WTC11 (cell line): ENCODE data around the gene WBP2NL. TPM values are rescaled to one million over a fixed set of nuclear protein-coding genes. Genes with fewer than 3 reads are reported as not detected.

Experiments
- ATAC-seq: fragments of 200-7000 bp; cut with Tn5 transposase; 2 replicates; pipeline ENCODE4 v1.10.0; 2021; ENCODE audit warnings: mild to moderate bottlenecking, moderate library complexity
- CTCF ChIA-PET: fragments of 300-600 bp; sonication (Branson Sonifier 250); formaldehyde crosslinking; loops from one replicate; lab custom pipeline; 2021; ENCODE audit warnings: antibody characterized with exemption; lab: Charles Lee
- POLR2A ChIA-PET: fragments of 350-600 bp; sonication (Branson Sonifier 250); formaldehyde crosslinking; loops from one replicate; lab custom pipeline; 2021; ENCODE audit warnings: antibody characterized with exemption; lab: Charles Lee
- DNase-seq: peaks from one replicate; pipeline ENCODE4 v3.0.0; 2021; ENCODE audit warnings: low spot score
- H3K27ac Mint-ChIP-seq: 2 replicates; pipeline ENCODE4 v1.8.0; 2021; ENCODE audit warnings: mixed read lengths
- H3K27me3 Mint-ChIP-seq: 2 replicates; pipeline ENCODE4 v1.8.0; 2021; ENCODE audit warnings: low read depth, mild to moderate bottlenecking, moderate library complexity, mixed read lengths
- H3K36me3 Mint-ChIP-seq: 2 replicates; pipeline ENCODE4 v1.8.0; 2021; ENCODE audit warnings: mixed read lengths
- H3K4me1 Mint-ChIP-seq: 2 replicates; pipeline ENCODE4 v1.8.0; 2022; ENCODE audit warnings: mixed read lengths
- H3K4me3 Mint-ChIP-seq: 2 replicates; pipeline ENCODE4 v1.8.0; 2021; ENCODE audit warnings: mild to moderate bottlenecking, moderate library complexity, mixed read lengths
- H3K9me3 Mint-ChIP-seq: 2 replicates; pipeline ENCODE4 v1.8.0; 2021; ENCODE audit warnings: mixed read lengths
- NFATC4 ChIP-seq: fragments of 250-450 bp; sonication (Bioruptor Pico); IDR thresholded peaks from 2 replicates; pipeline ENCODE4 v1.9.0; 2021; ENCODE audit warnings: mild to moderate bottlenecking
- NFE2L1 ChIP-seq: sonication (generic); formaldehyde crosslinking; IDR thresholded peaks from 2 replicates; pipeline ENCODE4 v1.8.1; 2023; ENCODE audit warnings: missing genetic modification reagents
- NR1H2 ChIP-seq: sonication (generic); formaldehyde crosslinking; IDR thresholded peaks from 2 replicates; pipeline ENCODE4 v1.9.0; 2021; ENCODE audit warnings: mild to moderate bottlenecking, moderate library complexity, missing genetic modification reagents
- PRRX2 ChIP-seq: fragments of 250-450 bp; sonication (Bioruptor Pico); IDR thresholded peaks from 2 replicates; pipeline ENCODE4 v1.8.0; 2021; ENCODE audit warnings: mild to moderate bottlenecking
- RORB ChIP-seq: fragments of 250-450 bp; sonication (Bioruptor Pico); IDR thresholded peaks from 2 replicates; pipeline ENCODE4 v1.9.0; 2021; ENCODE audit warnings: mild to moderate bottlenecking
- SMAD3 ChIP-seq: sonication (generic); formaldehyde crosslinking; IDR thresholded peaks from 2 replicates; pipeline ENCODE4 v1.8.0; 2022; ENCODE audit warnings: missing genetic modification reagents, mild to moderate bottlenecking, borderline replicate concordance
- SMAD4 ChIP-seq: sonication (generic); formaldehyde crosslinking; IDR thresholded peaks from 2 replicates; pipeline ENCODE4 v1.8.0; 2022; ENCODE audit warnings: mild to moderate bottlenecking, missing genetic modification reagents
- TCF7 ChIP-seq: sonication (generic); formaldehyde crosslinking; IDR thresholded peaks from 2 replicates; pipeline ENCODE4 v1.8.0; 2022; ENCODE audit warnings: mild to moderate bottlenecking, low read depth, missing genetic modification reagents, moderate library complexity
- TEAD1 ChIP-seq: sonication (generic); formaldehyde crosslinking; IDR thresholded peaks from 2 replicates; pipeline ENCODE4 v1.8.0; 2022; ENCODE audit warnings: mild to moderate bottlenecking, missing genetic modification reagents
- ZNF121 ChIP-seq: sonication (generic); formaldehyde crosslinking; IDR thresholded peaks from 2 replicates; pipeline ENCODE4 v1.8.0; 2023; ENCODE audit warnings: missing genetic modification reagents
- ZNF263 ChIP-seq: sonication (generic); formaldehyde crosslinking; IDR thresholded peaks from 2 replicates; pipeline ENCODE4 v1.8.1; 2022; ENCODE audit warnings: low read depth, mild to moderate bottlenecking, moderate library complexity, missing genetic modification reagents
- ZNF416 ChIP-seq: fragments of 250-450 bp; sonication (Bioruptor Pico); IDR thresholded peaks from 2 replicates; pipeline ENCODE4 v1.9.0; 2021; ENCODE audit warnings: mild to moderate bottlenecking, inconsistent platforms
- total RNA-seq: library from RNA; stranded (reverse); gene quantifications from 3 replicates; pipeline ENCODE4 v1.2.3, GENCODE V29; 2021
- TF ChIP-seq, protein P1 (sequence below): fragments of 250-450 bp; sonication (Bioruptor Pico); IDR thresholded peaks from 2 replicates; pipeline ENCODE4 v1.9.0; 2021; ENCODE audit warnings: mild to moderate bottlenecking, borderline replicate concordance
- TF ChIP-seq, protein P2 (sequence below): fragments of 250-450 bp; sonication (Bioruptor Pico); conservative IDR thresholded peaks from 2 replicates; pipeline ENCODE4 v1.9.0; 2021; ENCODE audit warnings: mild to moderate bottlenecking
- TF ChIP-seq, protein P3 (sequence below): sonication (generic); formaldehyde crosslinking; IDR thresholded peaks from 2 replicates; pipeline ENCODE4 v1.8.1; 2022; ENCODE audit warnings: missing genetic modification reagents, borderline replicate concordance
- TF ChIP-seq, protein P4 (sequence below): sonication (generic); formaldehyde crosslinking; IDR thresholded peaks from 2 replicates; pipeline ENCODE4 v1.8.1; 2022; ENCODE audit warnings: mild to moderate bottlenecking, missing genetic modification reagents, moderate library complexity, borderline replicate concordance

The WBP2NL gene
- total RNA-seq, 1 experiment from 2014 or later = not detected

DNA sequence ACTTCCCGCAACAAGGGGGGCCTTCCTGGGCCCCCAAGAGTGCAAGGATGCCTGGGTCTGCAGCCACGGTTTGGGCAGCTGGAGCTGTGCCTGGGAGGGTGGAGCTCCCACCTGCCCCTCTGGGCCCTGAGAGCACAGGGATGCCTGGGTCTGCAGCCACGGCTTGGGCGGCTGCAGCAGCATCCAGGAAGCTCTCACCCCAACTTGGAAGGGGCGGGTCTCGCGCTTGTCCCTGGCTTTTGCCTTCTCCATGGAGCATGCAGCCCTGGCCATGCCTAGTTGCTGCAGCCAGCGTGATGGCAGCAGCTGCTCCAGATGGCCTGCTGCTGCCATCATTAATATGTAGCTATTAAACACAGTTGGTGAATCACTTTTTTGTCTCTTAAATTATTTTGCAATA lies 36.7 kb downstream of the WBP2NL start:
- Mint-ChIP-seq H3K36me3 (peaks cover 10% of the 10 kb centered on the region), H3K27me3 (peaks cover 36% of the 10 kb centered on the region), H3K9me3 (peaks cover 27% of the 10 kb centered on the region), H3K27ac (no peak overlapping the region), H3K4me1 (no peaks in the 10 kb centered on the region), H3K4me3 (no peak overlapping the region)
- POLR2A ChIA-PET = no interaction called here
- TF ChIP-seq, protein P1, sequence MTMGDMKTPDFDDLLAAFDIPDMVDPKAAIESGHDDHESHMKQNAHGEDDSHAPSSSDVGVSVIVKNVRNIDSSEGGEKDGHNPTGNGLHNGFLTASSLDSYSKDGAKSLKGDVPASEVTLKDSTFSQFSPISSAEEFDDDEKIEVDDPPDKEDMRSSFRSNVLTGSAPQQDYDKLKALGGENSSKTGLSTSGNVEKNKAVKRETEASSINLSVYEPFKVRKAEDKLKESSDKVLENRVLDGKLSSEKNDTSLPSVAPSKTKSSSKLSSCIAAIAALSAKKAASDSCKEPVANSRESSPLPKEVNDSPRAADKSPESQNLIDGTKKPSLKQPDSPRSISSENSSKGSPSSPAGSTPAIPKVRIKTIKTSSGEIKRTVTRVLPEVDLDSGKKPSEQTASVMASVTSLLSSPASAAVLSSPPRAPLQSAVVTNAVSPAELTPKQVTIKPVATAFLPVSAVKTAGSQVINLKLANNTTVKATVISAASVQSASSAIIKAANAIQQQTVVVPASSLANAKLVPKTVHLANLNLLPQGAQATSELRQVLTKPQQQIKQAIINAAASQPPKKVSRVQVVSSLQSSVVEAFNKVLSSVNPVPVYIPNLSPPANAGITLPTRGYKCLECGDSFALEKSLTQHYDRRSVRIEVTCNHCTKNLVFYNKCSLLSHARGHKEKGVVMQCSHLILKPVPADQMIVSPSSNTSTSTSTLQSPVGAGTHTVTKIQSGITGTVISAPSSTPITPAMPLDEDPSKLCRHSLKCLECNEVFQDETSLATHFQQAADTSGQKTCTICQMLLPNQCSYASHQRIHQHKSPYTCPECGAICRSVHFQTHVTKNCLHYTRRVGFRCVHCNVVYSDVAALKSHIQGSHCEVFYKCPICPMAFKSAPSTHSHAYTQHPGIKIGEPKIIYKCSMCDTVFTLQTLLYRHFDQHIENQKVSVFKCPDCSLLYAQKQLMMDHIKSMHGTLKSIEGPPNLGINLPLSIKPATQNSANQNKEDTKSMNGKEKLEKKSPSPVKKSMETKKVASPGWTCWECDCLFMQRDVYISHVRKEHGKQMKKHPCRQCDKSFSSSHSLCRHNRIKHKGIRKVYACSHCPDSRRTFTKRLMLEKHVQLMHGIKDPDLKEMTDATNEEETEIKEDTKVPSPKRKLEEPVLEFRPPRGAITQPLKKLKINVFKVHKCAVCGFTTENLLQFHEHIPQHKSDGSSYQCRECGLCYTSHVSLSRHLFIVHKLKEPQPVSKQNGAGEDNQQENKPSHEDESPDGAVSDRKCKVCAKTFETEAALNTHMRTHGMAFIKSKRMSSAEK = no peak
- TF ChIP-seq ZNF416 = no peak
- TF ChIP-seq SMAD4 = no peak
- no peak for TF ChIP-seq ZNF263 (CRISPR knock-in tag)
- no peak for TF ChIP-seq TCF7 (CRISPR knock-in tag)
- no peak for TF ChIP-seq PRRX2
- DNase-seq (no peak), ATAC-seq (no peak)
- CTCF ChIA-PET = no interaction called here

DNA sequence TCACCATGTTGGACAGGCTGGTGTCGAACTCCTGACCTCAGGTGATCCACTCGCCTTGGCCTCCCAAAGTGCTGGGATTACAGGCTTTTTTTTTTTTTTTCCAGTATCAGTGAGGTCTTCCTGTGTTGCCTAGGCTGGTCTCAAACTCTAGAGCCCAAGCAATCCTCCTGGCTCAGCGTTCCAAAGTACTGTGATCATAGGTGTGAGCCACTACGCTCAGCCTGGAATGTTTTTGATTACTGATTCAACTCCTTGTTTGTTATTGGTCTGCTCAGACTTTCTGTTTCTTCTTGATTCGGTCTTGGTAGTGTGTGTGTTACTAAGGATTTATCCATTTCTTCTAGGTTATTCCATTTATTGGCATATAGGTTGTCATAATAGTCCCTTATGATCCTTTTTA lies 40.7 kb downstream of the WBP2NL start:
- no peak overlapping the region for H3K4me3 Mint-ChIP-seq
- H3K27me3 Mint-ChIP-seq = peaks cover 33% of the 10 kb centered on the region
- peaks cover 39% of the 10 kb centered on the region for H3K9me3 Mint-ChIP-seq
- no peak overlapping the region for H3K27ac Mint-ChIP-seq
- ChIA-PET CTCF (no interaction called here), POLR2A (no interaction called here)
- H3K4me1 Mint-ChIP-seq = no peaks in the 10 kb centered on the region
- no peak for DNase-seq
- H3K36me3 Mint-ChIP-seq = peaks cover 10% of the 10 kb centered on the region
- no peak for ATAC-seq
- TF ChIP-seq NR1H2 (no peak), SMAD4 (no peak), NFE2L1 (CRISPR knock-in tag) (no peak)

DNA sequence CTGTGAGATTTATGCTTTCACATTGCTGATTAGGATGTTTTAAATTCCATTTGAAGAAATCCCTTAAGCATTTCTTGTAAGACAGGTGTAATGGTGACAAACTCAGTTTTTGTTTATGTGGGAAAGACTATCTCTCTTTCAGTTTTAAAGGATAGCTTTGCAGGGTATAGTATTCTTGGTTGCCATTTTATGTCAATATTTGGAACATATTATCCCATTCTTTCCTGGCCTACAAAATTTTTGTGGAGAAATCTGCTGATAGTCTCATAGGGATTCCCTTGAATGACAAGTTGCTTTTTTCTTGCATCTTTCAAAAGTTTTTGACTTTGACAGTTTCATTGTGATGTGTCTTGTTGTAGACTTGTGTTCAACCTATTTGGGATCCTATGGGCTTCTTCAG lies 43.2 kb downstream of the WBP2NL start:
- no peak overlapping the region for H3K27ac Mint-ChIP-seq

DNA sequence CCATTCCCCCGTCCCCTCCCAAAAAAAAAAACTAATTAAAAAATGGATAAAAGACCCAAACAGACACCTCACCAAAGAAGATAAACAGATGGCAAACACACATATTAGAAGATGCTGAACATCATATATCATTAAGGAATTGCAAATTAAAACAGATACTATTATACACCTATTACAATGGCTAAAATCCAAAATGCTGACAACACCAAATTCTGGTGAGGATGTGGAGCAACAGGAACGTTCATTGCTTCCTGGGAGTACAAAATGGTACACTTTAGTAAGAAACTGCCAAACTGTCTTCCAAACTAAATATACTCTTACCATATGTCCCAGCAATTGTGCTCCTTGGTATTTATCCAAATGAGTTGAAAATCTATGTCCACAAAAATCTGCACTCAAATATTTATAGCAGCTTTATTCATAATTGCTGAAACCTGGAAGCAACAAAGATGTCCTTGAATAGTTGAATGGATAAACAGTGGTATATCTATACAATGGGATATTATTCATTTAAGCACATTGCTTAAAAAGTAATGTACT lies 52.1 kb downstream of the WBP2NL start:
- ATAC-seq = no peak
- Mint-ChIP-seq H3K36me3 (no peaks in the 10 kb centered on the region), H3K27me3 (no peaks in the 10 kb centered on the region; the same call in 1 of the 2 replicates), H3K4me3 (no peak overlapping the region), H3K9me3 (peaks cover 2% of the 10 kb centered on the region), H3K4me1 (no peaks in the 10 kb centered on the region), H3K27ac (no peak overlapping the region)
- TF ChIP-seq, protein P2, sequence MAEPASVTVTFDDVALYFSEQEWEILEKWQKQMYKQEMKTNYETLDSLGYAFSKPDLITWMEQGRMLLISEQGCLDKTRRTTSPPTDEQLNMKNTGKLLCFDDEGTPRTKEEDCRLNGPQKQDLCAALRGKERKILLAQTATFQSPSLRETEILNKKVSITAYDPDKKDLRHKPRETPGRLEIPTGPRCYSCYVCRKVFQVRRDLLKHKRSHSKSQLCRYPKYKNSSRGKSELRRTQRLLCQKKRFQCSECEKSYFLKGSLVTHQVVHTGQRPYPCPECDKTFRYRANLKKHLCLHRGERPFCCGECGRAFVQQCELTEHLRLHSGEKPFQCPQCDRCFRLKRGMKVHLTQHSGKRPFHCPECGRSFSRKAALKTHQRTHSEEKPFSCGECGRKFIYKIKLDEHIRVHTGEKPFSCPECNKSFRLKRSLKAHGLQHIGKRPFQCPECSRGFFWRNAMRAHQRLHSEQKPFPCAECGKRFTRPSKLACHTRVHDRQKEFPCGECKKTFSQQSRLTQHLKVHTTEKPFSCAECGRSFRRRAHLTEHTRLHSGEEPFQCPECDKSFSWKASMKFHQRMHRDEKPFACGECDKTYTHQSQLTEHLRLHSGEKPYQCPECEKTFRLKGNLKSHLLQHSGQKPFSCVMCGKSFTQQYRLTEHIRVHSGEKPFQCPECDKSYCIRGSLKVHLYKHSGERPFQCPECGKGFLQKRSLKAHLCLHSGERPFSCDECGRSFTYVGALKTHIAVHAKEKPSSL (CRISPR knock-in tag) = no peak
- TF ChIP-seq NFATC4 = no peak
- CTCF ChIA-PET = no interaction called here
- POLR2A ChIA-PET = no interaction called here
- DNase-seq = no peak

More for the DNA sequence above, 43.2 kb downstream of the WBP2NL start:
- no peak for ATAC-seq
- ChIA-PET CTCF (interaction anchor here (1.0 kb wide), 1 partner anchor 116 kb away, joined by 3 read pairs; no protein-coding TSS in a partner anchor), POLR2A (no interaction called here)
- Mint-ChIP-seq H3K4me3 (no peak overlapping the region), H3K4me1 (no peaks in the 10 kb centered on the region), H3K36me3 (peaks cover 4% of the 10 kb centered on the region), H3K9me3 (peaks cover 25% of the 10 kb centered on the region), H3K27me3 (peaks cover 29% of the 10 kb centered on the region)
- no peak for TF ChIP-seq TEAD1
- no peak for TF ChIP-seq RORB
- TF ChIP-seq, protein P3, sequence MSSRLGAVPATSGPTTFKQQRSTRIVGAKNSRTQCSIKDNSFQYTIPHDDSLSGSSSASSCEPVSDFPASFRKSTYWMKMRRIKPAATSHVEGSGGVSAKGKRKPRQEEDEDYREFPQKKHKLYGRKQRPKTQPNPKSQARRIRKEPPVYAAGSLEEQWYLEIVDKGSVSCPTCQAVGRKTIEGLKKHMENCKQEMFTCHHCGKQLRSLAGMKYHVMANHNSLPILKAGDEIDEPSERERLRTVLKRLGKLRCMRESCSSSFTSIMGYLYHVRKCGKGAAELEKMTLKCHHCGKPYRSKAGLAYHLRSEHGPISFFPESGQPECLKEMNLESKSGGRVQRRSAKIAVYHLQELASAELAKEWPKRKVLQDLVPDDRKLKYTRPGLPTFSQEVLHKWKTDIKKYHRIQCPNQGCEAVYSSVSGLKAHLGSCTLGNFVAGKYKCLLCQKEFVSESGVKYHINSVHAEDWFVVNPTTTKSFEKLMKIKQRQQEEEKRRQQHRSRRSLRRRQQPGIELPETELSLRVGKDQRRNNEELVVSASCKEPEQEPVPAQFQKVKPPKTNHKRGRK = no peak
- TF ChIP-seq, protein P4, sequence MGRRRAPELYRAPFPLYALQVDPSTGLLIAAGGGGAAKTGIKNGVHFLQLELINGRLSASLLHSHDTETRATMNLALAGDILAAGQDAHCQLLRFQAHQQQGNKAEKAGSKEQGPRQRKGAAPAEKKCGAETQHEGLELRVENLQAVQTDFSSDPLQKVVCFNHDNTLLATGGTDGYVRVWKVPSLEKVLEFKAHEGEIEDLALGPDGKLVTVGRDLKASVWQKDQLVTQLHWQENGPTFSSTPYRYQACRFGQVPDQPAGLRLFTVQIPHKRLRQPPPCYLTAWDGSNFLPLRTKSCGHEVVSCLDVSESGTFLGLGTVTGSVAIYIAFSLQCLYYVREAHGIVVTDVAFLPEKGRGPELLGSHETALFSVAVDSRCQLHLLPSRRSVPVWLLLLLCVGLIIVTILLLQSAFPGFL = no peak
- no peak for TF ChIP-seq SMAD3 (CRISPR knock-in tag)
- TF ChIP-seq ZNF121 = no peak
- TF ChIP-seq NFE2L1 (CRISPR knock-in tag) = no peak
- no peak for DNase-seq
